ENCODE data around the gene NCOR2. TPM values are rescaled to one million over a fixed set of nuclear protein-coding genes. Genes with fewer than 3 reads are reported as not detected.

NCOR2 gene
- total RNA-seq, 1 experiment from 2014 or later: 326 TPM

DNA sequence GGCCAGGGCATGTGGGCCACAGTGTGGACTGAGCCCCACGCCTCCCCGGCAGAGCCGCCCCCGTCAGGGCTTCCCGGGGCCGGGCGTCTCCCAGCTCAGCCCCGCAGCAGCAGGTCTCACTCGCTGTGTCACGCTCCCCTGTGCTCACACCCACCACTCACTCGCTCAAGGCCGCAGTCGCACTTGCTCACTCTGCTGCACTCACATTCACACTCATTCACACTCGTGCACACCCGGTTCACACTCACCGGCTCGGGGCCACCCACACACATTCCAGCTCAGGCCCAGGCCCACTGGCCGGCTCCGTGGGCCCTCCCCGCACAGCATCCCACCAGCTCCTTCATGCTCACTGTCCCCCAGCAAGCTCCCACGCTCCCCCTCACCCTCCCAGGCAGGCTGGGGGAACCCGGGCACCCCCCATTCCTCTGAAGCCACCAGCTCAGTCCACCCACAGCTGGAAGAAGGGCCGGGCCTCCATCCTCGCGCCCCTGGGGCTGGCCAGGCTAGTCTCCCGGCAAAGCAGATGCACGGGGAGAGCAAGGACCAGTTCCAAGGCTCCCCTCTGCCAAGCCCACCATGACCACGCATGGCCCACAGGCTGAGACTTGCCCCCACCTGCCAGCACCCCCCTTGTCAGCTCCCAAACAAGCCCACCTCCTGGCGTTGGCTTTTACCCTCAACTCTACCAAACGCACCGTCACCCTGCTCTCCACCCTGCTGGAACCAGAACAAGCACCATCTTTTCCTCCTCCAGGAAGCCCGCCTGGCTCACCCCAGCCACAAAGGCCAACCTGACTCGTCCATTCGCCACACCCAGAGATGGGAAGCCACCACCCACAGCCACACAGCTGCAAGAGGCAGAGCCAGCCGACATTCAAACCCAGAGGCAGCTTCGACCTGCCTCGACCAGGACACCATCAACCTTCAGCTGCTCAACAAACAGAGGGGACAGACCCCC, 28.0 kb downstream of the NCOR2 start:
- Mint-ChIP-seq H3K27ac (peak overlapping the region; percentile 84), H3K4me1 (peaks cover 46% of the 10 kb centered on the region), H3K27me3 (ENCODE audit: low read depth) (no peaks in the 10 kb centered on the region), H3K4me3 (no peak overlapping the region), H3K9me3 (peaks cover 4% of the 10 kb centered on the region; the same call in 1 of the 2 replicates), H3K36me3 (peaks cover 15% of the 10 kb centered on the region)
- no peak for DNase-seq (ENCODE audit: low spot score)
- ChIA-PET POLR2A (no interaction called here), CTCF (interaction anchor here (1.0 to 2.1 kb wide), 5 partner anchors 12 to 22 kb away, joined by 3 to 5 read pairs (median 4); no protein-coding TSS in a partner anchor)
- ATAC-seq: no peak
- TF ChIP-seq, protein P1, sequence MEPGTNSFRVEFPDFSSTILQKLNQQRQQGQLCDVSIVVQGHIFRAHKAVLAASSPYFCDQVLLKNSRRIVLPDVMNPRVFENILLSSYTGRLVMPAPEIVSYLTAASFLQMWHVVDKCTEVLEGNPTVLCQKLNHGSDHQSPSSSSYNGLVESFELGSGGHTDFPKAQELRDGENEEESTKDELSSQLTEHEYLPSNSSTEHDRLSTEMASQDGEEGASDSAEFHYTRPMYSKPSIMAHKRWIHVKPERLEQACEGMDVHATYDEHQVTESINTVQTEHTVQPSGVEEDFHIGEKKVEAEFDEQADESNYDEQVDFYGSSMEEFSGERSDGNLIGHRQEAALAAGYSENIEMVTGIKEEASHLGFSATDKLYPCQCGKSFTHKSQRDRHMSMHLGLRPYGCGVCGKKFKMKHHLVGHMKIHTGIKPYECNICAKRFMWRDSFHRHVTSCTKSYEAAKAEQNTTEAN (CRISPR knock-in tag; IDR thresholded peaks at IDR 0.05): peak; percentile 96
- TF ChIP-seq ELF4 (CRISPR knock-in tag; IDR thresholded peaks at IDR 0.05; ENCODE audit: low read depth): no peak

DNA sequence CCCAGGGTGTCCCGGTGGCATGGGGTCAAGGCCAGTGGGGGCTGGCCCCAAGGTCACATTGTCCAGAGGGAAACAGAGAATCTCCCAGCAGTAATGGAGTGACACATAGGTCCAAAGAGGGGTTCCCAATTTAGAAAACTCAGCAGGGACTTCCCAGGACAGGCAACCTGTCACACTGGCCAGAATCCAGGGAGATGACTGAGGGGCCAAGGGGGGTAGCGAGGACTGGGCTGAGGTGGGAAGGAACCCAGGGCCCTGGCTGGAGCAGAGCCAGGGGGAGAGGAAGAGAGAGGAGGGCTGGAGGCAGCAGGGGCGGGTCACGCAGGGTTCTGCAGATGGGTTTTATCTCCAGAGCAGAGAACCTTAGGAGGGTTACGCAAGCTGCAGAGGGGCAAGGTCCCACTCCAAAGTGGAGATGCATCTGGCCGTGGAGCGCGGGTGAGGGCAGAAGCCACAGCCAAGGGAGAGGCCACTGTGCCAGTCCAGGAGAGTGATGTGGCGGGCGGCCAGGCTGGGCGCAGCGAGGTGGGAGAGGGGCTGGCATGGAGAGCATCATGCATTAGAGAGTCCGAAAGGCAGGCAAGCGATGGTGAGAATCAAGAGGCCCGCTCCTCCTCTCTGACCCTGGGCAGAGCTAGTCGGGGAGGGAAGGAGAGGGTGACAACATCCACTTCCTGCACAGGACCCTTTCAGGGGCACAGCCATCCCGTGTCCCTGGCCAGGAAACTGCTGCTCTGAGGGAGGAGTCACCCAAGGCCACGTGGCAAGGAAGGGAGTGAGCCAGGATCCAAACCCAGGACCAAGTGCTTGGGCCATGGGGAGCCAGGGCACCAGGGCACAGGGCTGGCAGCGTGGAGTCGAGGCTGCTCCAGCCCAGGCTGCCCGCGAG, 29.0 kb downstream of the NCOR2 start:
- Mint-ChIP-seq H3K9me3 (peaks cover 4% of the 10 kb centered on the region; the same call in 1 of the 2 replicates), H3K27me3 (ENCODE audit: low read depth) (no peaks in the 10 kb centered on the region), H3K4me1 (peaks cover 44% of the 10 kb centered on the region), H3K27ac (peak overlapping the region; percentile 63), H3K4me3 (no peak overlapping the region), H3K36me3 (peaks cover 21% of the 10 kb centered on the region)
- TF ChIP-seq, protein P2, sequence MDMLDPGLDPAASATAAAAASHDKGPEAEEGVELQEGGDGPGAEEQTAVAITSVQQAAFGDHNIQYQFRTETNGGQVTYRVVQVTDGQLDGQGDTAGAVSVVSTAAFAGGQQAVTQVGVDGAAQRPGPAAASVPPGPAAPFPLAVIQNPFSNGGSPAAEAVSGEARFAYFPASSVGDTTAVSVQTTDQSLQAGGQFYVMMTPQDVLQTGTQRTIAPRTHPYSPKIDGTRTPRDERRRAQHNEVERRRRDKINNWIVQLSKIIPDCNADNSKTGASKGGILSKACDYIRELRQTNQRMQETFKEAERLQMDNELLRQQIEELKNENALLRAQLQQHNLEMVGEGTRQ (CRISPR knock-in tag; IDR thresholded peaks at IDR 0.05): 0 out of 2 replicates have a peak, but pooled peaks have one; percentile 24
- no peak for TF ChIP-seq FOXK1 (CRISPR knock-in tag; IDR thresholded peaks at IDR 0.05)
- DNase-seq (ENCODE audit: low spot score) (no peak), ATAC-seq (no peak)
- ChIA-PET POLR2A (no interaction called here), CTCF (interaction anchor here (1.0 to 2.1 kb wide), 3 partner anchors 13 to 23 kb away, joined by 3 to 5 read pairs (median 4); no protein-coding TSS in a partner anchor)

DNA sequence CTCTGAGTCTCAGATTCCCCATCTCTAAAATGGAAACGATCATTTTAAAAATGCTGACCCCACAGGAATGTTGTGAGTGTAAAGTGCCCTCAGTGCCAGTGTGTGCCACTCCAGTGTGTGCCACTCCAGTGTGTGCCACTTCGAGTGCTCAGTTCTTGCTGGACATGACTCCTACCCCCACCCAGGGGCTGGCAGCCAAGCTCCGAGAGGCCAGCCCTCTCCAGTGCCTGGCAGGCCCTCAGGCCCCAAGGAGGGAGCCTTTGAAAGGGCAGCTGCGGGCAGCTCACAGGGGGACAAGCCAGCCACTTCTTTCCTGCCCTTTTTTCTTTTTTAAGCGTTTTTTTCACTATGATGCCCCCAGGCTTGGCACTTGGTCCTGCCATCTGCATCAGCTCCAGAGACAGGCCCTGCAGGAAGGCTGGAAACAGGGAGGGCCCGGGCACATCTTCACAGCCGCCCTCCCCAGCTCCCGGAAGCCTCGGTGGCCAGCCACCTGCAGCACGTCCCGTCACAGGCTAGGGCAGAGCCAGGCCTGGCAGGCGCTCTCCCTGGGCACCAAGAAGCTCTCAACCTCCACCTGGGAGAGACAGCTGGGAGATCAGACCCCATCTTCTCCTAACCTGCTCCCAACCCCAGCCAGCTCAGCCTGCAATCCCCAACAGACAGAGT, 29.8 kb downstream of the NCOR2 start:
- H3K4me1 Mint-ChIP-seq: peaks cover 45% of the 10 kb centered on the region
- TF ChIP-seq, protein P3, sequence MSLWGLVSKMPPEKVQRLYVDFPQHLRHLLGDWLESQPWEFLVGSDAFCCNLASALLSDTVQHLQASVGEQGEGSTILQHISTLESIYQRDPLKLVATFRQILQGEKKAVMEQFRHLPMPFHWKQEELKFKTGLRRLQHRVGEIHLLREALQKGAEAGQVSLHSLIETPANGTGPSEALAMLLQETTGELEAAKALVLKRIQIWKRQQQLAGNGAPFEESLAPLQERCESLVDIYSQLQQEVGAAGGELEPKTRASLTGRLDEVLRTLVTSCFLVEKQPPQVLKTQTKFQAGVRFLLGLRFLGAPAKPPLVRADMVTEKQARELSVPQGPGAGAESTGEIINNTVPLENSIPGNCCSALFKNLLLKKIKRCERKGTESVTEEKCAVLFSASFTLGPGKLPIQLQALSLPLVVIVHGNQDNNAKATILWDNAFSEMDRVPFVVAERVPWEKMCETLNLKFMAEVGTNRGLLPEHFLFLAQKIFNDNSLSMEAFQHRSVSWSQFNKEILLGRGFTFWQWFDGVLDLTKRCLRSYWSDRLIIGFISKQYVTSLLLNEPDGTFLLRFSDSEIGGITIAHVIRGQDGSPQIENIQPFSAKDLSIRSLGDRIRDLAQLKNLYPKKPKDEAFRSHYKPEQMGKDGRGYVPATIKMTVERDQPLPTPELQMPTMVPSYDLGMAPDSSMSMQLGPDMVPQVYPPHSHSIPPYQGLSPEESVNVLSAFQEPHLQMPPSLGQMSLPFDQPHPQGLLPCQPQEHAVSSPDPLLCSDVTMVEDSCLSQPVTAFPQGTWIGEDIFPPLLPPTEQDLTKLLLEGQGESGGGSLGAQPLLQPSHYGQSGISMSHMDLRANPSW (CRISPR knock-in tag; conservative IDR thresholded peaks at IDR 0.05; ENCODE audit: low read depth): no peak
- TF ChIP-seq TEAD4 (CRISPR knock-in tag; IDR thresholded peaks at IDR 0.05): no peak
- TF ChIP-seq RORB (CRISPR knock-in tag; IDR thresholded peaks at IDR 0.05): no peak
- TF ChIP-seq, protein P4, sequence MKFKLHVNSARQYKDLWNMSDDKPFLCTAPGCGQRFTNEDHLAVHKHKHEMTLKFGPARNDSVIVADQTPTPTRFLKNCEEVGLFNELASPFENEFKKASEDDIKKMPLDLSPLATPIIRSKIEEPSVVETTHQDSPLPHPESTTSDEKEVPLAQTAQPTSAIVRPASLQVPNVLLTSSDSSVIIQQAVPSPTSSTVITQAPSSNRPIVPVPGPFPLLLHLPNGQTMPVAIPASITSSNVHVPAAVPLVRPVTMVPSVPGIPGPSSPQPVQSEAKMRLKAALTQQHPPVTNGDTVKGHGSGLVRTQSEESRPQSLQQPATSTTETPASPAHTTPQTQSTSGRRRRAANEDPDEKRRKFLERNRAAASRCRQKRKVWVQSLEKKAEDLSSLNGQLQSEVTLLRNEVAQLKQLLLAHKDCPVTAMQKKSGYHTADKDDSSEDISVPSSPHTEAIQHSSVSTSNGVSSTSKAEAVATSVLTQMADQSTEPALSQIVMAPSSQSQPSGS (CRISPR knock-in tag; IDR thresholded peaks at IDR 0.05; ENCODE audit: borderline replicate concordance, low read depth): no peak
- no peak for TF ChIP-seq ZNF396 (CRISPR knock-in tag; IDR thresholded peaks at IDR 0.05; ENCODE audit: borderline replicate concordance)
- no peak for TF ChIP-seq SMAD4 (CRISPR knock-in tag; IDR thresholded peaks at IDR 0.05)
- TF ChIP-seq, protein P5, sequence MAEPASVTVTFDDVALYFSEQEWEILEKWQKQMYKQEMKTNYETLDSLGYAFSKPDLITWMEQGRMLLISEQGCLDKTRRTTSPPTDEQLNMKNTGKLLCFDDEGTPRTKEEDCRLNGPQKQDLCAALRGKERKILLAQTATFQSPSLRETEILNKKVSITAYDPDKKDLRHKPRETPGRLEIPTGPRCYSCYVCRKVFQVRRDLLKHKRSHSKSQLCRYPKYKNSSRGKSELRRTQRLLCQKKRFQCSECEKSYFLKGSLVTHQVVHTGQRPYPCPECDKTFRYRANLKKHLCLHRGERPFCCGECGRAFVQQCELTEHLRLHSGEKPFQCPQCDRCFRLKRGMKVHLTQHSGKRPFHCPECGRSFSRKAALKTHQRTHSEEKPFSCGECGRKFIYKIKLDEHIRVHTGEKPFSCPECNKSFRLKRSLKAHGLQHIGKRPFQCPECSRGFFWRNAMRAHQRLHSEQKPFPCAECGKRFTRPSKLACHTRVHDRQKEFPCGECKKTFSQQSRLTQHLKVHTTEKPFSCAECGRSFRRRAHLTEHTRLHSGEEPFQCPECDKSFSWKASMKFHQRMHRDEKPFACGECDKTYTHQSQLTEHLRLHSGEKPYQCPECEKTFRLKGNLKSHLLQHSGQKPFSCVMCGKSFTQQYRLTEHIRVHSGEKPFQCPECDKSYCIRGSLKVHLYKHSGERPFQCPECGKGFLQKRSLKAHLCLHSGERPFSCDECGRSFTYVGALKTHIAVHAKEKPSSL (CRISPR knock-in tag; conservative IDR thresholded peaks at IDR 0.05): no peak
- TF ChIP-seq, protein P6, sequence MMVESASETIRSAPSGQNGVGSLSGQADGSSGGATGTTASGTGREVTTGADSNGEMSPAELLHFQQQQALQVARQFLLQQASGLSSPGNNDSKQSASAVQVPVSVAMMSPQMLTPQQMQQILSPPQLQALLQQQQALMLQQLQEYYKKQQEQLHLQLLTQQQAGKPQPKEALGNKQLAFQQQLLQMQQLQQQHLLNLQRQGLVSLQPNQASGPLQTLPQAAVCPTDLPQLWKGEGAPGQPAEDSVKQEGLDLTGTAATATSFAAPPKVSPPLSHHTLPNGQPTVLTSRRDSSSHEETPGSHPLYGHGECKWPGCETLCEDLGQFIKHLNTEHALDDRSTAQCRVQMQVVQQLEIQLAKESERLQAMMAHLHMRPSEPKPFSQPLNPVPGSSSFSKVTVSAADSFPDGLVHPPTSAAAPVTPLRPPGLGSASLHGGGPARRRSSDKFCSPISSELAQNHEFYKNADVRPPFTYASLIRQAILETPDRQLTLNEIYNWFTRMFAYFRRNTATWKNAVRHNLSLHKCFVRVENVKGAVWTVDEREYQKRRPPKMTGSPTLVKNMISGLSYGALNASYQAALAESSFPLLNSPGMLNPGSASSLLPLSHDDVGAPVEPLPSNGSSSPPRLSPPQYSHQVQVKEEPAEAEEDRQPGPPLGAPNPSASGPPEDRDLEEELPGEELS (CRISPR knock-in tag; IDR thresholded peaks at IDR 0.05): no peak
- no peak for TF ChIP-seq ZNF121 (CRISPR knock-in tag; IDR thresholded peaks at IDR 0.05)
- peaks cover 4% of the 10 kb centered on the region; the same call in 1 of the 2 replicates for H3K9me3 Mint-ChIP-seq
- no peak for ATAC-seq
- peaks cover 24% of the 10 kb centered on the region for H3K36me3 Mint-ChIP-seq
- no peaks in the 10 kb centered on the region for H3K27me3 Mint-ChIP-seq (ENCODE audit: low read depth)
- CTCF ChIA-PET: no interaction called here
- POLR2A ChIA-PET: no interaction called here
- H3K27ac Mint-ChIP-seq: peak overlapping the region; percentile 63
- no peak for DNase-seq (ENCODE audit: low spot score)
- H3K4me3 Mint-ChIP-seq: no peak overlapping the region

Data from WTC11 (cell line).